Kidney (tissue), 2 donors: ENCODE measurements around the gene CCNJL. TPM values are rescaled to one million over a fixed set of nuclear protein-coding genes. Genes with fewer than 3 reads are reported as not detected.

Experiments used
- polyA plus RNA-seq: library from polyadenylated mRNA; stranded (reverse); fragments of 350-450 nt; fragmentation: Illumina TruSeq; extraction: RNeasy Lipid Tissue Mini Kit (QIAGEN cat#74804); gene quantifications from one replicate; pipeline ENCODE4 v1.2.3, GENCODE V29; 2014; ENCODE audit warnings: low read depth, low replicate concordance; ENCODE audit not compliant: insufficient read depth
- total RNA-seq: library from RNA; stranded (reverse); fragmentation: NEBNext Ultra II Directional; extraction: Animal tissue kit (Norgen Biotek cat#: 25700); gene quantifications from one replicate; pipeline ENCODE4 v1.2.1, GENCODE V29; 2021
- donor health status: DM: yes; HTN: yes; CAD: no.

CCNJL gene
- total and polyA plus RNA-seq, 2 donors from 2014 or later: 1.6 to 3.8 TPM

Other genes with a start within 250 kb of the CCNJL start
- gene PWWP2A, start 193.1 kb downstream of the CCNJL start, total RNA-seq: 21.6 TPM
- gene PWWP2A, start 193.1 kb downstream of the CCNJL start, polyA plus RNA-seq: 6.3 TPM
- gene FABP6, start 83.1 kb downstream of the CCNJL start, total RNA-seq: not detected
- gene FABP6, start 83.1 kb downstream of the CCNJL start, polyA plus RNA-seq: not detected
- gene C1QTNF2, start 58.1 kb upstream of the CCNJL start, total RNA-seq: 2.8 TPM
- 1.4 TPM for gene C1QTNF2, start 58.1 kb upstream of the CCNJL start, polyA plus RNA-seq
- 4.8 TPM for gene FAM200C, start 87.5 kb upstream of the CCNJL start, total RNA-seq
- 5.3 TPM for gene FAM200C, start 87.5 kb upstream of the CCNJL start, polyA plus RNA-seq
- 56.9 TPM for gene SLU7, start 106.5 kb upstream of the CCNJL start, total RNA-seq
- 41.7 TPM for gene SLU7, start 106.5 kb upstream of the CCNJL start, polyA plus RNA-seq
- gene PTTG1, start 109.3 kb upstream of the CCNJL start, total RNA-seq: 2.5 TPM
- 4.4 TPM for gene PTTG1, start 109.3 kb upstream of the CCNJL start, polyA plus RNA-seq